Upper lobe of left lung (tissue), 4 donors: ENCODE measurements around the gene TBX1.

Source experiments
- EP300 ChIP-seq, 4 donors: sonication (generic); formaldehyde crosslinking; IDR thresholded peaks; one replicate each; pipeline ENCODE4 v1.5.1; 2017; ENCODE audit warnings: antibody characterized with exemption in 4 of 4, control low read depth in 2 of 4
- POLR2AphosphoS5 ChIP-seq, 2 donors: sonication (generic); formaldehyde crosslinking; IDR thresholded peaks; one replicate each; pipeline ENCODE4 v1.5.1; 2017; ENCODE audit warnings: antibody characterized with exemption in 2 of 2

DNA sequence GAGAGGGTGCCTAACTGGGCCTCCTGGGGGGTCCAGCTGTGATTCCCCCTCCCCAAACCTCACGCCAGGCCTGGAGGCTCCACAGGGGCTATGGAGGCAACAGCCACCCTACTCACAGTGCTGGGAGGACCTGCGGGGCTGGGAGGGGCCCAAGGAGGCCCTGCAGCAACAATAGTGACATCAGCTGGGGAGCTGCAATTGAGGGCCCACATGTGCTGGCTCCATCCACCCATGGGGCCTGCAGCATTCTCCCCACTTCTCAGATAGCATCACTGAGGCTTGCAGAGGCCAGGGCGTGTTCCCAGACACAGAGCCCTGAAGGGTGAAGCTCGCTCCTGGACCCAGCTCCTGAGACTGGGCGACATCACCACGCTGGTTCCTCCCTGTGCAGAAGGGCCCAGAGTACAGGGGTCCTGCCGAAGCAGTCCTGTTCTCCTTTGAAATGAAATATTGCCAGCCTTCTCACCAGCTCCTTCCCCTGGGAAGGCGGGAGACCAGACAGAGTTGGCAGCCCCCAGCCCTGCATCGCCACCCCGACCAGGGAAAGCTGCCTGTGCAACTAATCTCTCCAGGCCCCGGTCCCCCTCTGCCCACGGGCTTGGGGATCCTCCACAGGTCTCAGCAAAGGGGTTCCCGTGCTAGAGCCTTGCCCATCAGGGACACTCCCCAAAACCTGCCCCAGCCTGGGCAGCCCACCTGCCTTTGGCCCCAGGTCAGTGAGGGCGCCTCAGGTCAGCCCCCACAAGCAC, 8.9 kb upstream of the TBX1 start:
- no peak for TF ChIP-seq POLR2AphosphoS5 (IDR thresholded peaks at IDR 0.05)
- TF ChIP-seq EP300 (IDR thresholded peaks at IDR 0.05) = no peak
